Measurements from ENCODE around the gene PCSK2. TPM values are rescaled to one million over a fixed set of nuclear protein-coding genes. Genes with fewer than 3 reads are reported as not detected.

Gene PCSK2
- total RNA-seq (not detected), polyA plus RNA-seq (not detected)

- no peak for DNase-seq
- no peaks in the 10 kb centered on the region for H3K9me3 ChIP-seq (ENCODE audit: control insufficient read depth in 2 of 2, low read length in 2 of 2)
- ATAC-seq (ENCODE audit: low read depth in 2 of 2): no peak
- H3K36me3 Mint-ChIP-seq: no peaks in the 10 kb centered on the region
- H3K27me3 Mint-ChIP-seq: peaks cover 50% of the 10 kb centered on the region
- peaks cover 10% of the 10 kb centered on the region for H3K27me3 ChIP-seq (ENCODE audit: control insufficient read depth, insufficient read depth, low read length)
- no peak within 1 kb of the TSS for H3K27ac ChIP-seq (ENCODE audit: insufficient read depth, low read length, poor library complexity, severe bottlenecking)
- no peak within 1 kb of the TSS for H3K4me3 ChIP-seq (ENCODE audit: low read depth, low read length)
- peaks cover 0 to 12% (median 0%) of the 10 kb centered on the region in 7 donors for H3K9me3 Mint-ChIP-seq
- no peak within 1 kb of the TSS for H3K27ac Mint-ChIP-seq
- peaks cover 0 to 2% (median 0%) of the 10 kb centered on the region in 4 donors for H3K4me1 Mint-ChIP-seq
- H3K4me3 Mint-ChIP-seq: peak within 1 kb of the TSS in 1 of 4 donors; percentile 78
- no peaks in the 10 kb centered on the region for H3K36me3 ChIP-seq (ENCODE audit: control insufficient read depth, insufficient read depth, low read length)
- no peaks in the 10 kb centered on the region for H3K4me1 ChIP-seq (ENCODE audit: control insufficient read depth, insufficient read depth, low read length, poor library complexity, severe bottlenecking)
Measured at GRCh38 chr20:17226410-17227218, at the start of gene PCSK2. PCSK2 (plus strand) TSS chr20:17227040; CDS start chr20:17227306, 266 bp downstream.

- Mint-ChIP-seq H3K36me3 (no peaks in the 10 kb centered on the region), H3K27me3 (no peaks in the 10 kb centered on the region), H3K4me3 (no peak overlapping the region), H3K9me3 (peaks cover 0 to 18% (median 4%) of the 10 kb centered on the region in 7 donors), H3K4me1 (no peaks in the 10 kb centered on the region), H3K27ac (no peak overlapping the region)
- Histone ChIP-seq H3K4me1 (ENCODE audit: control insufficient read depth, insufficient read depth, low read length, poor library complexity, severe bottlenecking) (no peaks in the 10 kb centered on the region), H3K9me3 (ENCODE audit: control insufficient read depth in 2 of 2, low read length in 2 of 2) (no peaks in the 10 kb centered on the region), H3K27me3 (ENCODE audit: control insufficient read depth, insufficient read depth, low read length) (no peaks in the 10 kb centered on the region), H3K27ac (ENCODE audit: insufficient read depth, low read length, poor library complexity, severe bottlenecking) (no peak overlapping the region), H3K4me3 (ENCODE audit: low read depth, low read length) (no peak overlapping the region), H3K36me3 (ENCODE audit: control insufficient read depth, insufficient read depth, low read length) (no peaks in the 10 kb centered on the region)
- ATAC-seq (ENCODE audit: low read depth in 2 of 2) (no peak), DNase-seq (no peak)
Measured at GRCh38 chr20:17177341-17177740, 49.5 kb upstream of the PCSK2 start.

GRCh38 chr20:17179840-17180239 is 47.0 kb upstream of the PCSK2 start:
- no peaks in the 10 kb centered on the region for H3K27me3 ChIP-seq (ENCODE audit: control insufficient read depth, insufficient read depth, low read length)
- Mint-ChIP-seq H3K4me1 (no peaks in the 10 kb centered on the region), H3K27me3 (no peaks in the 10 kb centered on the region), H3K4me3 (no peak overlapping the region), H3K9me3 (peaks cover 0 to 29% (median 6%) of the 10 kb centered on the region in 7 donors), H3K36me3 (no peaks in the 10 kb centered on the region), H3K27ac (no peak overlapping the region)
- no peak for DNase-seq
- H3K27ac ChIP-seq (ENCODE audit: insufficient read depth, low read length, poor library complexity, severe bottlenecking): no peak overlapping the region
- no peaks in the 10 kb centered on the region for H3K4me1 ChIP-seq (ENCODE audit: control insufficient read depth, insufficient read depth, low read length, poor library complexity, severe bottlenecking)
- no peak for ATAC-seq (ENCODE audit: low read depth in 2 of 2)
- no peaks in the 10 kb centered on the region for H3K36me3 ChIP-seq (ENCODE audit: control insufficient read depth, insufficient read depth, low read length)
- no peak overlapping the region for H3K4me3 ChIP-seq (ENCODE audit: low read depth, low read length)
- no peaks in the 10 kb centered on the region for H3K9me3 ChIP-seq (ENCODE audit: control insufficient read depth in 2 of 2, low read length in 2 of 2)

GRCh38 chr20:17189976-17190695 is 36.7 kb upstream of the PCSK2 start:
- Mint-ChIP-seq H3K4me3 (no peak overlapping the region), H3K9me3 (peaks cover 0 to 8% (median 2%) of the 10 kb centered on the region in 7 donors), H3K4me1 (no peaks in the 10 kb centered on the region), H3K27ac (no peak overlapping the region), H3K27me3 (no peaks in the 10 kb centered on the region), H3K36me3 (no peaks in the 10 kb centered on the region)
- Histone ChIP-seq H3K36me3 (ENCODE audit: control insufficient read depth, insufficient read depth, low read length) (no peaks in the 10 kb centered on the region), H3K4me1 (ENCODE audit: control insufficient read depth, insufficient read depth, low read length, poor library complexity, severe bottlenecking) (no peaks in the 10 kb centered on the region), H3K27me3 (ENCODE audit: control insufficient read depth, insufficient read depth, low read length) (no peaks in the 10 kb centered on the region), H3K4me3 (ENCODE audit: low read depth, low read length) (no peak overlapping the region), H3K9me3 (ENCODE audit: control insufficient read depth in 2 of 2, low read length in 2 of 2) (no peaks in the 10 kb centered on the region), H3K27ac (ENCODE audit: insufficient read depth, low read length, poor library complexity, severe bottlenecking) (no peak overlapping the region)
- DNase-seq: no peak
- ATAC-seq (ENCODE audit: low read depth in 2 of 2): no peak

- DNase-seq (no peak), ATAC-seq (ENCODE audit: low read depth in 2 of 2) (no peak)
- H3K4me3 ChIP-seq (ENCODE audit: low read depth, low read length): no peak overlapping the region
- H3K4me3 Mint-ChIP-seq: no peak overlapping the region
- H3K4me1 Mint-ChIP-seq: no peaks in the 10 kb centered on the region
- no peaks in the 10 kb centered on the region for H3K36me3 Mint-ChIP-seq
- no peaks in the 10 kb centered on the region for H3K27me3 Mint-ChIP-seq
- peaks cover 0 to 5% (median 0%) of the 10 kb centered on the region in 7 donors for H3K9me3 Mint-ChIP-seq
- H3K4me1 ChIP-seq (ENCODE audit: control insufficient read depth, insufficient read depth, low read length, poor library complexity, severe bottlenecking): no peaks in the 10 kb centered on the region
- H3K27ac Mint-ChIP-seq: no peak overlapping the region
- no peaks in the 10 kb centered on the region for H3K9me3 ChIP-seq (ENCODE audit: control insufficient read depth in 2 of 2, low read length in 2 of 2)
- no peaks in the 10 kb centered on the region for H3K36me3 ChIP-seq (ENCODE audit: control insufficient read depth, insufficient read depth, low read length)
- no peak overlapping the region for H3K27ac ChIP-seq (ENCODE audit: insufficient read depth, low read length, poor library complexity, severe bottlenecking)
- no peaks in the 10 kb centered on the region for H3K27me3 ChIP-seq (ENCODE audit: control insufficient read depth, insufficient read depth, low read length)
Measured at GRCh38 chr20:17197041-17197440, 29.8 kb upstream of the PCSK2 start.

GRCh38 chr20:17202030-17202429 is 24.8 kb upstream of the PCSK2 start:
- H3K27me3 ChIP-seq (ENCODE audit: control insufficient read depth, insufficient read depth, low read length): no peaks in the 10 kb centered on the region
- H3K4me1 ChIP-seq (ENCODE audit: control insufficient read depth, insufficient read depth, low read length, poor library complexity, severe bottlenecking): no peaks in the 10 kb centered on the region
- Mint-ChIP-seq H3K36me3 (no peaks in the 10 kb centered on the region), H3K27me3 (peaks cover 4% of the 10 kb centered on the region), H3K4me1 (no peaks in the 10 kb centered on the region), H3K4me3 (no peak overlapping the region), H3K27ac (no peak overlapping the region), H3K9me3 (peaks cover 0 to 8% (median 0%) of the 10 kb centered on the region in 7 donors)
- H3K9me3 ChIP-seq (ENCODE audit: control insufficient read depth in 2 of 2, low read length in 2 of 2): no peaks in the 10 kb centered on the region
- ATAC-seq (ENCODE audit: low read depth in 2 of 2) (no peak), DNase-seq (no peak)
- H3K36me3 ChIP-seq (ENCODE audit: control insufficient read depth, insufficient read depth, low read length): no peaks in the 10 kb centered on the region
- no peak overlapping the region for H3K4me3 ChIP-seq (ENCODE audit: low read depth, low read length)
- H3K27ac ChIP-seq (ENCODE audit: insufficient read depth, low read length, poor library complexity, severe bottlenecking): no peak overlapping the region

- no peaks in the 10 kb centered on the region for H3K4me1 ChIP-seq (ENCODE audit: control insufficient read depth, insufficient read depth, low read length, poor library complexity, severe bottlenecking)
- ATAC-seq (ENCODE audit: low read depth in 2 of 2) (no peak), DNase-seq (no peak)
- Mint-ChIP-seq H3K27me3 (peaks cover 4% of the 10 kb centered on the region), H3K4me1 (no peaks in the 10 kb centered on the region), H3K27ac (no peak overlapping the region), H3K4me3 (no peak overlapping the region), H3K9me3 (peaks cover 0 to 8% (median 0%) of the 10 kb centered on the region in 7 donors), H3K36me3 (no peaks in the 10 kb centered on the region)
- no peak overlapping the region for H3K4me3 ChIP-seq (ENCODE audit: low read depth, low read length)
- H3K36me3 ChIP-seq (ENCODE audit: control insufficient read depth, insufficient read depth, low read length): no peaks in the 10 kb centered on the region
- no peaks in the 10 kb centered on the region for H3K27me3 ChIP-seq (ENCODE audit: control insufficient read depth, insufficient read depth, low read length)
- no peaks in the 10 kb centered on the region for H3K9me3 ChIP-seq (ENCODE audit: control insufficient read depth in 2 of 2, low read length in 2 of 2)
- H3K27ac ChIP-seq (ENCODE audit: insufficient read depth, low read length, poor library complexity, severe bottlenecking): no peak overlapping the region
Measured at GRCh38 chr20:17202673-17203072, 24.2 kb upstream of the PCSK2 start.
